ENCODE measurements around the gene SRA1. TPM values are rescaled to one million over a fixed set of nuclear protein-coding genes. Genes with fewer than 3 reads are reported as not detected.

The SRA1 gene
- total and polyA plus RNA-seq, 2 of the 4 experiments (the other 2 are of a cell fraction), result 52.9 to 54.8 TPM

DNA sequence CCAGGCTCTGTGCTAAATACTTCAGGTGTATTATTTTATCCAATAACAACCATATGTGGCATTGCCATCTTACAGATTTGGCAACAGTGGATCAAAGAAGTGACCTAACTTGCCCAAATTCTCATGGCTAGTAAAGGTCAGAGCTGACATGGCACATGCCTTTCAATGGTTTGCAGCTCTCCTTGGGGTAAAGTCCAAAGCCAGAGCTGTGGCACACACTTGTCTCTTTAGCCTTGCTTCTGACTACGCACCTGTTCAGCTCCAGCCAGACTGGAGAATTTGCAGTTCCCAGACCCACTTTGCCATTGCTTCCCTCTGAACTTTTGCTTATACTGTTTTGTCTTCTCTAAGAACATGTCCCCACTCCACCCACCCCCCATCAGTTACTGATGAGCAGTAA is 13.2 kb upstream of the SRA1 start:
- Histone ChIP-seq H3K79me1 (ENCODE audit: low read depth in 1 of 2, low read length in 2 of 2) (peaks cover 11 to 31% of the 10 kb centered on the region in 2 experiments; a peak in 3 of 4 replicates), H2AK5ac (ENCODE audit: low read depth, low read length) (no peak overlapping the region), H3K4ac (ENCODE audit: low read depth, low read length) (no peak overlapping the region), H4K91ac (ENCODE audit: insufficient read depth, low read depth, low read length) (no peak overlapping the region), H2BK20ac (ENCODE audit: low read depth, low read length) (no peak overlapping the region), H3K27ac (ENCODE audit: insufficient read depth, low read length) (no peak overlapping the region), H3K4me3 (ENCODE audit: insufficient read depth, low read depth, low read length) (no peak overlapping the region), H3K4me1 (ENCODE audit: control insufficient read depth, insufficient read depth, low read length) (peaks cover 6% of the 10 kb centered on the region), H2BK5ac (ENCODE audit: low read depth, low read length, poor library complexity, severe bottlenecking) (no peak overlapping the region), H2BK120ac (ENCODE audit: low read depth, low read length) (no peak overlapping the region), H2AFZ (replicated peaks; ENCODE audit: low read length, poor library complexity) (no peak overlapping the region), H3K18ac (ENCODE audit: low read depth, low read length) (no peak overlapping the region), H4K5ac (ENCODE audit: low read depth, low read length) (no peak overlapping the region), H4K8ac (ENCODE audit: low read depth in 2 of 2, low read length in 2 of 2) (no peak overlapping the region), H3K56ac (ENCODE audit: extremely low read depth, insufficient read depth, low read length) (no peak overlapping the region), H3K9me3 (ENCODE audit: control insufficient read depth, insufficient read depth, low read length) (no peaks in the 10 kb centered on the region), H4K20me1 (ENCODE audit: insufficient read depth, low read length) (no peaks in the 10 kb centered on the region), H3K23ac (ENCODE audit: low read depth, low read length) (no peak overlapping the region), H3K9me1 (ENCODE audit: insufficient read depth, low read length) (peaks cover 12% of the 10 kb centered on the region), H3K9ac (ENCODE audit: low read depth, low read length) (no peak overlapping the region), H3K27me3 (ENCODE audit: control insufficient read depth, insufficient read depth, low read length) (no peaks in the 10 kb centered on the region), H3K36me3 (ENCODE audit: control insufficient read depth, insufficient read depth, low read length) (peaks cover 25% of the 10 kb centered on the region), H2BK15ac (ENCODE audit: low read depth, low read length) (no peak overlapping the region), H3K4me2 (ENCODE audit: low read depth, low read length) (no peak overlapping the region), H2AK9ac (replicated peaks; ENCODE audit: low read depth, low read length, poor library complexity) (no peak overlapping the region), H3K14ac (replicated peaks; ENCODE audit: low read depth, low read length) (no peak overlapping the region)
- ATAC-seq (ENCODE audit: low read depth), result no peak
- no peak for DNase-seq
- ChIA-PET CTCF (interaction anchor here (1.2 kb wide), 1 partner anchor 64 kb away, joined by 3 read pairs; no protein-coding TSS in a partner anchor), POLR2A (ENCODE audit: unreplicated experiment) (no interaction called here)
- BruUV-seq (replicated peaks), result no TSS peak
- dilution Hi-C loops (cut with HindIII; ENCODE audit: low sequenced_read_pairs, unreplicated experiment) (no loop called here), intact Hi-C loops (cut with micrococcal nuclease) (no loop called here), in situ Hi-C loops (cut with MboI; ENCODE audit: low sequenced_read_pairs) (no loop called here)
- WGBS, 2 experiments (ENCODE audit: extremely low coverage in 2 of 2, insufficient read length in 1 of 2), result 89% methylated on average over 1 of the region's 1 CpG; no CpG with 5 or more reads in 1 of the 2 experiments
- TF ChIP-seq MXI1 (IDR thresholded peaks at IDR 0.05; ENCODE audit: borderline replicate concordance, low read depth, low read length) (no peak), CHD1 (IDR thresholded peaks at IDR 0.05; ENCODE audit: low read depth, low read length) (no peak), RAD21 (IDR thresholded peaks at IDR 0.05; ENCODE audit: low read length) (no peak), MAZ (IDR thresholded peaks at IDR 0.05; ENCODE audit: borderline replicate concordance, low read depth, low read length) (no peak), MAFK (IDR thresholded peaks at IDR 0.05; ENCODE audit: low read depth, low read length) (no peak), SMC3 (IDR thresholded peaks at IDR 0.05; ENCODE audit: low read depth, low read length) (no peak), BHLHE40 (IDR thresholded peaks at IDR 0.05; ENCODE audit: low read depth, low read length) (no peak), RCOR1 (IDR thresholded peaks at IDR 0.05; ENCODE audit: insufficient replicate concordance, low read length) (no peak), POLR2A (IDR thresholded peaks at IDR 0.05; ENCODE audit: low read depth, low read length) (no peak), FOS (IDR thresholded peaks at IDR 0.05; ENCODE audit: low read depth, low read length) (no peak), NFE2L2 (IDR thresholded peaks at IDR 0.05; ENCODE audit: low read depth, low read length) (no peak), RFX5 (IDR thresholded peaks at IDR 0.05; ENCODE audit: low read depth, low read length) (no peak), CEBPB (IDR thresholded peaks at IDR 0.05; ENCODE audit: low read depth, low read length) (no peak)
- TF ChIP-seq, protein P1, sequence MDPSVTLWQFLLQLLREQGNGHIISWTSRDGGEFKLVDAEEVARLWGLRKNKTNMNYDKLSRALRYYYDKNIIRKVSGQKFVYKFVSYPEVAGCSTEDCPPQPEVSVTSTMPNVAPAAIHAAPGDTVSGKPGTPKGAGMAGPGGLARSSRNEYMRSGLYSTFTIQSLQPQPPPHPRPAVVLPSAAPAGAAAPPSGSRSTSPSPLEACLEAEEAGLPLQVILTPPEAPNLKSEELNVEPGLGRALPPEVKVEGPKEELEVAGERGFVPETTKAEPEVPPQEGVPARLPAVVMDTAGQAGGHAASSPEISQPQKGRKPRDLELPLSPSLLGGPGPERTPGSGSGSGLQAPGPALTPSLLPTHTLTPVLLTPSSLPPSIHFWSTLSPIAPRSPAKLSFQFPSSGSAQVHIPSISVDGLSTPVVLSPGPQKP (IDR thresholded peaks at IDR 0.05; ENCODE audit: borderline replicate concordance, low read depth, low read length), result no peak
- TF ChIP-seq, protein P2, sequence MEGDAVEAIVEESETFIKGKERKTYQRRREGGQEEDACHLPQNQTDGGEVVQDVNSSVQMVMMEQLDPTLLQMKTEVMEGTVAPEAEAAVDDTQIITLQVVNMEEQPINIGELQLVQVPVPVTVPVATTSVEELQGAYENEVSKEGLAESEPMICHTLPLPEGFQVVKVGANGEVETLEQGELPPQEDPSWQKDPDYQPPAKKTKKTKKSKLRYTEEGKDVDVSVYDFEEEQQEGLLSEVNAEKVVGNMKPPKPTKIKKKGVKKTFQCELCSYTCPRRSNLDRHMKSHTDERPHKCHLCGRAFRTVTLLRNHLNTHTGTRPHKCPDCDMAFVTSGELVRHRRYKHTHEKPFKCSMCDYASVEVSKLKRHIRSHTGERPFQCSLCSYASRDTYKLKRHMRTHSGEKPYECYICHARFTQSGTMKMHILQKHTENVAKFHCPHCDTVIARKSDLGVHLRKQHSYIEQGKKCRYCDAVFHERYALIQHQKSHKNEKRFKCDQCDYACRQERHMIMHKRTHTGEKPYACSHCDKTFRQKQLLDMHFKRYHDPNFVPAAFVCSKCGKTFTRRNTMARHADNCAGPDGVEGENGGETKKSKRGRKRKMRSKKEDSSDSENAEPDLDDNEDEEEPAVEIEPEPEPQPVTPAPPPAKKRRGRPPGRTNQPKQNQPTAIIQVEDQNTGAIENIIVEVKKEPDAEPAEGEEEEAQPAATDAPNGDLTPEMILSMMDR (conservative IDR thresholded peaks at IDR 0.05; ENCODE audit: low read depth, low read length), result no peak
- TF ChIP-seq, protein P3, sequence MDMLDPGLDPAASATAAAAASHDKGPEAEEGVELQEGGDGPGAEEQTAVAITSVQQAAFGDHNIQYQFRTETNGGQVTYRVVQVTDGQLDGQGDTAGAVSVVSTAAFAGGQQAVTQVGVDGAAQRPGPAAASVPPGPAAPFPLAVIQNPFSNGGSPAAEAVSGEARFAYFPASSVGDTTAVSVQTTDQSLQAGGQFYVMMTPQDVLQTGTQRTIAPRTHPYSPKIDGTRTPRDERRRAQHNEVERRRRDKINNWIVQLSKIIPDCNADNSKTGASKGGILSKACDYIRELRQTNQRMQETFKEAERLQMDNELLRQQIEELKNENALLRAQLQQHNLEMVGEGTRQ (IDR thresholded peaks at IDR 0.05; ENCODE audit: low read depth, low read length), result no peak

All from IMR-90 (cell line).